Left lung (tissue), 10 donors: Measurements from ENCODE around the gene CAPSL. TPM values are rescaled to one million over a fixed set of nuclear protein-coding genes. Genes with fewer than 3 reads are reported as not detected.
"Not testable (repeated sequence)": the region's sequence is repeated elsewhere in the genome, so short reads cannot be mapped to it uniquely, and the experiment has no call there.

Source experiments
- ATAC-seq: fragments of 200-7000 bp; cut with Tn5 transposase; one replicate; pipeline ENCODE4 v1.9.1; 2020; ENCODE audit warnings: moderate library complexity
- DNase-seq, 4 donors: peaks; one replicate each; pipeline ENCODE4 v3.0.0-alpha.2; 2013 to 2020
- H3K27ac ChIP-seq, 2 donors: fragments of 200-600 bp; sonication (generic) in 1 of 2; one replicate each; pipeline versions ENCODE4 v1.5.0 to v1.8.0; 2020 to 2021
- H3K27me3 ChIP-seq, 2 donors: fragments of 200-600 bp; sonication (generic) in 1 of 2; one replicate each; pipeline versions ENCODE4 v1.5.0 to v1.8.0; 2020 to 2021
- H3K36me3 ChIP-seq, 2 donors: fragments of 200-600 bp; sonication (generic) in 1 of 2; one replicate each; pipeline versions ENCODE4 v1.5.0 to v1.8.0; 2020 to 2021
- H3K4me1 ChIP-seq, 2 donors: fragments of 200-600 bp; one replicate each; pipeline ENCODE4 v1.8.0; 2021
- H3K4me3 ChIP-seq, 2 donors: fragments of 200-600 bp; sonication (generic) in 1 of 2; one replicate each; pipeline versions ENCODE4 v1.5.0 to v1.8.0; 2020 to 2021; ENCODE audit warnings: mild to moderate bottlenecking in 1 of 2
- H3K9me3 ChIP-seq, 2 donors: fragments of 200-600 bp; sonication (generic) in 1 of 2; one replicate each; pipeline versions ENCODE4 v1.5.0 to v1.8.0; 2020 to 2021
- CTCF ChIP-seq, 2 donors: fragments of 200-600 bp; sonication (generic) in 1 of 2; IDR thresholded peaks; one replicate each; pipeline versions ENCODE4 v1.5.0 to v1.8.0; 2021; ENCODE audit warnings: antibody characterized with exemption in 2 of 2
- intact Hi-C, 2 donors: fragments of 100-400 bp; cut with DNase I; formaldehyde crosslinking; loops; one replicate each; pipeline versions ENCODE4 v1.11.2 to v1.14.2; 2022
- polyA plus RNA-seq, 6 donors: library from polyadenylated mRNA; unstranded; fragments of 120-200 nt; gene quantifications; one replicate each; pipeline ENCODE4 v1.2.1, GENCODE V29; 2013; ENCODE audit not compliant: insufficient read length in 6 of 6
- total RNA-seq, 2 donors: library from RNA; stranded (reverse); fragmentation: NEBNext Ultra II Directional; extraction: Animal tissue kit (Norgen Biotek cat#: 25700); gene quantifications; one replicate each; pipeline ENCODE4 v1.2.1, GENCODE V29; 2021
- donor health status: DM: no; HTN: yes; CAD: no.
- donor health status: DM: no; HTN: no; CAD: no.

Gene CAPSL
- total and polyA plus RNA-seq, 8 donors = 2.0 to 12.0 (median 6.9) TPM; not detected in 1

GRCh38 chr5:35900972-35901695 is 37.3 kb downstream of the CAPSL start:
- no peaks in the 10 kb centered on the region for H3K4me1 ChIP-seq
- no peak for TF ChIP-seq CTCF (IDR thresholded peaks at IDR 0.05)
- intact Hi-C loops = no loop called here
- ATAC-seq = no peak
- H3K27me3 ChIP-seq = no peaks in the 10 kb centered on the region
- no peaks in the 10 kb centered on the region for H3K9me3 ChIP-seq
- no peak overlapping the region for H3K4me3 ChIP-seq
- no peaks in the 10 kb centered on the region for H3K36me3 ChIP-seq
- no peak for DNase-seq
- no peak overlapping the region for H3K27ac ChIP-seq

GRCh38 chr5:35899800-35900199 is 38.6 kb downstream of the CAPSL start:
- Histone ChIP-seq H3K36me3 (no peaks in the 10 kb centered on the region), H3K27ac (no peak overlapping the region), H3K9me3 (no peaks in the 10 kb centered on the region), H3K4me3 (no peak overlapping the region), H3K27me3 (no peaks in the 10 kb centered on the region), H3K4me1 (no peaks in the 10 kb centered on the region)
- DNase-seq = no peak
- no peak for TF ChIP-seq CTCF (IDR thresholded peaks at IDR 0.05)
- intact Hi-C loops = no loop called here
- ATAC-seq = no peak

- Histone ChIP-seq H3K36me3 (no peaks in the 10 kb centered on the region), H3K9me3 (no peaks in the 10 kb centered on the region), H3K4me3 (no peak overlapping the region), H3K4me1 (no peaks in the 10 kb centered on the region), H3K27ac (no peak overlapping the region), H3K27me3 (no peaks in the 10 kb centered on the region)
- TF ChIP-seq CTCF (IDR thresholded peaks at IDR 0.05) = no peak
- ATAC-seq = no peak
- intact Hi-C loops = no loop called here
- DNase-seq = no peak
Observed at GRCh38 chr5:35898952-35899660, 39.3 kb downstream of the CAPSL start.

GRCh38 chr5:35894131-35894530 is 44.3 kb downstream of the CAPSL start:
- ATAC-seq = no peak
- TF ChIP-seq CTCF (IDR thresholded peaks at IDR 0.05) = no peak
- no peaks in the 10 kb centered on the region for H3K36me3 ChIP-seq

GRCh38 chr5:35892799-35893198 is 45.6 kb downstream of the CAPSL start:
- H3K27ac ChIP-seq, ATAC-seq: not testable (repeated sequence)
- peak in 1 of 4 donors; percentile 58 for DNase-seq

More at GRCh38 chr5:35894131-35894530, 44.3 kb downstream of the CAPSL start:
- intact Hi-C loops = no loop called here
- H3K27ac ChIP-seq = no peak overlapping the region
- no peaks in the 10 kb centered on the region for H3K4me1 ChIP-seq
- H3K27me3 ChIP-seq = no peaks in the 10 kb centered on the region
- H3K9me3 ChIP-seq = no peaks in the 10 kb centered on the region
- no peak overlapping the region for H3K4me3 ChIP-seq
- no peak for DNase-seq

More at GRCh38 chr5:35892799-35893198, 45.6 kb downstream of the CAPSL start:
- H3K9me3 ChIP-seq, H3K36me3 ChIP-seq, H3K4me3 ChIP-seq, H3K27me3 ChIP-seq, H3K4me1 ChIP-seq, intact Hi-C loops: not testable (repeated sequence)
